Stimulated activated CD8-positive, alpha-beta memory T cell treated with anti-CD3 and anti-CD28 coated beads, Interleukin-12 subunit alpha, Interleukin-12 subunit beta, amount 100 ng/mL, for 1 hour (primary cell): Measurements from ENCODE around the gene PARP8.

Source experiments
- DNase-seq: peaks from one replicate; pipeline ENCODE4 v3.0.0-alpha.2; 2020; ENCODE audit warnings: low read depth

The PARP8 gene

GRCh38 chr5:50849554-50849953 lies 183.1 kb downstream of the PARP8 start:
- DNase-seq = no peak

GRCh38 chr5:50853151-50853550 lies 186.7 kb downstream of the PARP8 start:
- DNase-seq = no peak

GRCh38 chr5:50854082-50854481 lies 187.6 kb downstream of the PARP8 start:
- DNase-seq = no peak

- no peak for DNase-seq
Measured at GRCh38 chr5:50855001-50855400, 188.6 kb downstream of the PARP8 start.

GRCh38 chr5:50856401-50857119 lies 190.1 kb downstream of the PARP8 start:
- DNase-seq = no peak

- DNase-seq = no peak
Measured at GRCh38 chr5:50863534-50864170, 197.2 kb downstream of the PARP8 start.

- no peak for DNase-seq
Measured at GRCh38 chr5:50864466-50864865, 198.0 kb downstream of the PARP8 start.

GRCh38 chr5:50866415-50866814 lies 200.0 kb downstream of the PARP8 start:
- DNase-seq = no peak

GRCh38 chr5:50867140-50867539 lies 200.7 kb downstream of the PARP8 start:
- no peak for DNase-seq

GRCh38 chr5:50873595-50874277 lies 207.3 kb downstream of the PARP8 start:
- no peak for DNase-seq

GRCh38 chr5:50874306-50875001 lies 208.0 kb downstream of the PARP8 start:
- DNase-seq = no peak

- no peak for DNase-seq
Measured at GRCh38 chr5:50875002-50875344, 208.5 kb downstream of the PARP8 start.

- no peak for DNase-seq
Measured at GRCh38 chr5:50878470-50878869, 212.0 kb downstream of the PARP8 start.

- no peak for DNase-seq
Measured at GRCh38 chr5:50881407-50881806, 215.0 kb downstream of the PARP8 start.

- no peak for DNase-seq
Measured at GRCh38 chr5:50886657-50887345, 220.4 kb downstream of the PARP8 start.

GRCh38 chr5:50887889-50888633 lies 221.6 kb downstream of the PARP8 start:
- DNase-seq = no peak

GRCh38 chr5:50888751-50889150 lies 222.3 kb downstream of the PARP8 start:
- DNase-seq = no peak

GRCh38 chr5:50889790-50890189 lies 223.4 kb downstream of the PARP8 start:
- DNase-seq = no peak
